NCI-H146 treated with DMSO at 0.1 percent for 48 hours (cell line): ENCODE data around the gene WDR45B.

Experiments used
- DNase-seq: peaks from one replicate; lab custom pipeline; 2025; ENCODE audit not compliant: unreplicated experiment; lab: John Stamatoyannopoulos, UW

The WDR45B gene

DNA sequence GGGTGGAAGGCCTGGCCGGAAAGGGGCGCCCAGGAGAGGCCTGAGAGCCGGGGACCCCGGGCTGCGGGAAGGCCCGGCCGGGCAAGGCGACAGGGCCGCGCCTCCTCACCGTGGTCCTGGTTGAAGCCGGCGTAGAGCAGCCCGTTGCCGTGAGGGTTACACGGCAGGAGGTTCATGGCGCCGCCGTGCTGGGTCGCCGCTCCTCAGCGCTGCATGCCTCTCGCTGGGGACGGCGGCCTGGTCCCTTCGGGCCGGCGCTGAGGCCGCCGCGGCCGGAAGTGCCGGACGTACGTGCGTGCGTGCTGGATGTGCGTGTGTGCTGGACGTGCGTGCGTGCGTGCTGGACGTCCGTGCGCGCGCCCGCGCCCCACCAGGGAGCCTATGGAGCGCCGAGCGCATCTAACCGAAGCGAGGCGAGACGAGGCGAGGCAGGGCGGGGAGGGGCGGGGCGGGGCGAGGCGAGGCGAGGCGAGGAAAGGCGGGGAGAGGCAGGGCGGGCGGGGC lies at the start of gene WDR45B:
TSS of gene WDR45B (minus strand) at position 280 of the 504 bp plus-strand sequence. CDS start at position 176, 104 bp downstream.
- peak; percentile 77 for DNase-seq

DNA sequence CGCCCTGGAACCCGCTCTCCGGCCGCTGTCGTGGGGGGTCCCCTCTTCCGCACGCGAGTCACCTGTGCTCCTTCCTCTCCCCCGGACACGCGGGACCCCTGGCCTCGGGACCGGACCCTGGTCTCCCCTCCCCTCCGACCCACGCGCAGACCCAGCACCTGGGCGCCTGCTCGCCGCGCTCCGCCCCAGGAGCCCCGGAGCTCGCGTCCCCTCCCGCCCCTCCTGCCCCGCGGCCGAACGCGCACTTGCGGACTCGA lies 49.5 kb upstream of the WDR45B start:
- no peak for DNase-seq

GRCh38 chr17:82696916-82697807 lies 48.9 kb upstream of the WDR45B start:
- no peak for DNase-seq

GRCh38 chr17:82696259-82696658 lies 48.0 kb upstream of the WDR45B start:
- no peak for DNase-seq

DNA sequence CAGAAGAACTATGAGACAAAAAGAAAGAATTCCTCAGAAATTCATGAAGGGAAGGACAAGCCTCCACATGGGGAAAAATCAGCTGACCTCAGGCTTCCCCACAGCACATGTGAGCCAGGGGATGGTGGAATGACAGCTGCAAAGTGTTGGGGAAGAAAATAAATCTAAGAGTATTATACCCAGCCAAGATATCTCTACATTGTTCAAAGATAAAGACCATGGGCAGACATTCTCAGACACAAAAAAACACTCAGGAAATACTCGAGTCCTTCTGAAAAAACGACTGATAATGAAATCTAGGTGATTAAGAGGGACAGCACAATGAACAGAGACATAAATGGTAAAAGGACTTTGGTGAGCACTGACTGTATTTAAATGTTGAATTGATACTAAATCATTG lies 46.4 kb upstream of the WDR45B start:
- no peak for DNase-seq

- DNase-seq: no peak
Observed at GRCh38 chr17:82693168-82693867, 45.1 kb upstream of the WDR45B start.

- no peak for DNase-seq
Observed at GRCh38 chr17:82692268-82692667, 44.0 kb upstream of the WDR45B start.

DNA sequence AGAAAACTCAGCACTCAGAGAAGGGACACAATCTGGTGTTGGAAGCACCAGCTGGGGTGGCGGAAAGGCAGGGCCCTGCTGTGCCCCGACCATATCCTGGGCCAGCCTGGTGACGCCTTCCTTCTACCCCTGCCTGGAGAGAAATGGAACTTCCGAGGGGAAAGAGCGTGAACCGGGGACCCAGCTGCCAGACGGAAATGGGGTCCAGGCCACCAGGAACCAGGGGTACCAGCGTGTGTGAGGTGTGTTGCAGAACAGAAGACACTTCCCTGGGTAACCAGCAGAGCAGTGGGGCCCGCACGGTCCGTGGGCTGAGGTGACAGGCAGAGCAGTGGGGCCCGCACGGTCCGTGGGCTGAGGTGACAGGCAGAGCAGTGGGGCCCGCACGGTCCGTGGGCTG lies 43.5 kb upstream of the WDR45B start:
- no peak for DNase-seq

DNA sequence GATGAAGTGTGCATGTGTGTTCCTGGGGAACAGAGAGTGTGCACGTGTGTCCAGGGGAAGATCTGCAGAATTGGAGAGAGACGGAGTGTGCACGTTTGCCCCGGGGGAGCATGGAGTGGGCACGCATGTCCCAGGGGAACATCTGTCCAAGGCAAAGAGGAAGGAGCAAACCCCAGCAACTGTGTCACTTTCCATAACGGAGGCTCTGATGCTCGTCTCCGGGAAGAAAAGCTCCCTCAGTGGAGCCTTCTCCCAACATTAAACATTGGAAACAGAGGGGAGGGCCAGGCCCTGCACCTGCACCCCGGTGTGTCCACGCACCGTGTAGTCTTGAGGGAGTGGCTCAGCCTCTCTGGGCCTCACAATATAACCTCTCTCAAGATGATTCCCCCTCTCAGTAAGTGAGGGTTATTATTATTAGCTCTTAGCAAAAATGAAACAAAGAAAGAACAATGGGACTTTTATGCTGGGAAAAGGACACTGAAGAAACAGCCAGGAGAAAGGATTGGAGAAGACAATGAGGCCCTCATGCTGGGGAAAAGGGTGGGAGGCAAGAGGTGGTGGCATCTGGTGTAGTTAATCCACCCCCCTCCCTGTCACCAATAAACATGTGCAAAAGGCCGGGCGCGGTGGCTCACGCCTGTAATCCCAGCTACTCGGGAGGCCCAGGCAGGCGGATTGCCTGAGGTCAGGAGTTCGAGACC lies 42.7 kb upstream of the WDR45B start:
- DNase-seq: no peak

- DNase-seq: no peak
Observed at GRCh38 chr17:82689077-82689476, 40.8 kb upstream of the WDR45B start.

- DNase-seq: no peak
Observed at GRCh38 chr17:82687871-82688270, 39.6 kb upstream of the WDR45B start.

GRCh38 chr17:82687375-82687861 lies 39.2 kb upstream of the WDR45B start:
- DNase-seq: no peak

GRCh38 chr17:82686366-82687324 lies 38.4 kb upstream of the WDR45B start:
- DNase-seq: no peak

DNA sequence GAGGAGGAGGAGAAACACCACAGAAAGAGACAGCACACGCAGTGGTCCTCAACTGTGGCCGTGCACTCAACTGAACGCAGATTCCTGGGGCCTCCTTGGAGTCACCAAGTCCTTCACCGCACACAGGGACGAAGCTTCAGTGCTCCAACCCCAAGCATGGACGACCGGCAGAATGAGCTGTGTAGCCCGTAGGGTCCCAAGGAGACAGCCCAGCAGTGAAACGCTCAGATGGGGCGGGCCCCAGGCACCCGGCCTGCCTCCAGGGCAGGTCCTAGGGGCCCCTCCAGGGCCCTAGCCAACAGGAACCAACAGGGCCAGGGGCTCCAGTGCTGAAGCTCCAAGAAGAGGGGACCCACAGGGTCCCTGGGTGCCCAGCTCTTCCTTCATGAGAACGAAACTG lies 37.0 kb upstream of the WDR45B start:
- no peak for DNase-seq

- DNase-seq: no peak
Observed at GRCh38 chr17:82684228-82684841, 36.1 kb upstream of the WDR45B start.

GRCh38 chr17:82683534-82683933 lies 35.3 kb upstream of the WDR45B start:
- DNase-seq: no peak

- DNase-seq: no peak
Observed at GRCh38 chr17:82681547-82681946, 33.3 kb upstream of the WDR45B start.

- no peak for DNase-seq
Observed at GRCh38 chr17:82679586-82680465, 31.6 kb upstream of the WDR45B start.

GRCh38 chr17:82678265-82678891 lies 30.1 kb upstream of the WDR45B start:
- peak; percentile 33 for DNase-seq
